OCI-LY7 (cell line): ENCODE measurements around the gene CLN5.

Experiments used
- EZH2phosphoT487 ChIP-seq: fragments of 200-600 bp; sonication (generic); IDR thresholded peaks from 2 replicates; pipeline ENCODE4 v1.6.1; 2018; ENCODE audit warnings: low read depth, borderline replicate concordance, mild to moderate bottlenecking, mixed run types, antibody characterized with exemption, low read length, moderate library complexity, mixed read lengths
- TF ChIP-seq, protein P1 (sequence below): fragments of 200-600 bp; sonication (generic); conservative IDR thresholded peaks from 2 replicates; pipeline ENCODE4 v1.5.1; 2014; ENCODE audit warnings: mild to moderate bottlenecking, antibody characterized with exemption, low read length, moderate library complexity, mixed read lengths

DNA sequence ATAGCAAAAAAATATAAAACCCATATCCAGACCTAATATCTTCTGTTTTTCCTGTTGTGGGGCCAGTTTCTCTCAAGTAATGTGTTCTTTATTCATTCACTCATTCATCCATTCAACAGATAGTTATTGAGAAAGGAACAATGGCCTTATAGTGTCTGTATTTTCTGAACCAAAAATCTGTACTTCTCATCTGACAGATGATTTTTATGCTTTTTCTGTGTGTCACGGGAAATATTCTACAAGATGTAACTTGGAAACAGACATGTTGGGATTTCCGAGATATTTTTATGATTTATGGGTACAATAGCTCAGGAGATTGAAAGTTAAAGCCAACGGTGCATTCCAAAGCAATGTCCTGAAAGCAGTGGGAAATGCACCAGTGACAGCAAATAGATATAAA lies 37.9 kb upstream of the CLN5 start:
- TF ChIP-seq, protein P1, sequence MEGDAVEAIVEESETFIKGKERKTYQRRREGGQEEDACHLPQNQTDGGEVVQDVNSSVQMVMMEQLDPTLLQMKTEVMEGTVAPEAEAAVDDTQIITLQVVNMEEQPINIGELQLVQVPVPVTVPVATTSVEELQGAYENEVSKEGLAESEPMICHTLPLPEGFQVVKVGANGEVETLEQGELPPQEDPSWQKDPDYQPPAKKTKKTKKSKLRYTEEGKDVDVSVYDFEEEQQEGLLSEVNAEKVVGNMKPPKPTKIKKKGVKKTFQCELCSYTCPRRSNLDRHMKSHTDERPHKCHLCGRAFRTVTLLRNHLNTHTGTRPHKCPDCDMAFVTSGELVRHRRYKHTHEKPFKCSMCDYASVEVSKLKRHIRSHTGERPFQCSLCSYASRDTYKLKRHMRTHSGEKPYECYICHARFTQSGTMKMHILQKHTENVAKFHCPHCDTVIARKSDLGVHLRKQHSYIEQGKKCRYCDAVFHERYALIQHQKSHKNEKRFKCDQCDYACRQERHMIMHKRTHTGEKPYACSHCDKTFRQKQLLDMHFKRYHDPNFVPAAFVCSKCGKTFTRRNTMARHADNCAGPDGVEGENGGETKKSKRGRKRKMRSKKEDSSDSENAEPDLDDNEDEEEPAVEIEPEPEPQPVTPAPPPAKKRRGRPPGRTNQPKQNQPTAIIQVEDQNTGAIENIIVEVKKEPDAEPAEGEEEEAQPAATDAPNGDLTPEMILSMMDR = no peak
- TF ChIP-seq EZH2phosphoT487 = no peak
